GM12892 (cell line): ENCODE data around the gene JARID2.

ENCODE experiments used
- POLR2A ChIP-seq: IDR thresholded peaks from 2 replicates; pipeline ENCODE4 v1.6.1; 2011; ENCODE audit warnings: low read depth, low read length, control low read depth
- TAF1 ChIP-seq: IDR thresholded peaks from 2 replicates; pipeline ENCODE4 v1.6.1; 2011; ENCODE audit warnings: low read depth, mild to moderate bottlenecking, control low read depth, low read length, borderline replicate concordance

- TF ChIP-seq POLR2A = no peak
- no peak for TF ChIP-seq TAF1
These were observed 307.9 kb downstream of the JARID2 start for GRCh38 chr6:15553736-15554294.
